ENCODE measurements around the gene THBS2.

GRCh38 chr6:169177516-169178166 is 76.0 kb downstream of the THBS2 start:
- TF ChIP-seq POLR2A (IDR thresholded peaks at IDR 0.05) (no peak), CTCF (IDR thresholded peaks at IDR 0.05) (no peak)

All from Peyer's patch (tissue), 4 donors.